Heart left ventricle (tissue), 16 donors: ENCODE measurements around the gene ATP13A1. TPM values are rescaled to one million over a fixed set of nuclear protein-coding genes. Genes with fewer than 3 reads are reported as not detected.

Experiments used
- ATAC-seq, 4 donors: fragments of 200-7000 bp; cut with Tn5 transposase; one replicate each; pipeline ENCODE4 v1.9.1; 2020 to 2022; ENCODE audit warnings: moderate library complexity in 4 of 4, mild to moderate bottlenecking in 3 of 4, moderate number of reproducible peaks in 1 of 4
- DNase-seq, 5 donors: peaks; one replicate each; pipeline ENCODE4 v3.0.0-alpha.2; 2020
- H3K27ac ChIP-seq, 12 donors: fragments of 200-600 bp; sonication (generic) in 4 of 12; one replicate each; pipeline versions ENCODE4 v1.5.0 to v1.8.0; 2016 to 2022; ENCODE audit warnings: mild to moderate bottlenecking in 2 of 12
- H3K27me3 ChIP-seq, 9 donors: fragments of 200-600 bp; sonication (generic) in 2 of 9; one replicate each; pipeline versions ENCODE4 v1.5.1 to v1.8.0; 2016 to 2022; ENCODE audit warnings: mild to moderate bottlenecking in 3 of 9
- H3K36me3 ChIP-seq, 9 donors: fragments of 200-600 bp; sonication (generic) in 2 of 9; one replicate each; pipeline versions ENCODE4 v1.5.0 to v1.8.0; 2018 to 2022; ENCODE audit warnings: mild to moderate bottlenecking in 2 of 9
- H3K4me1 ChIP-seq, 12 donors: fragments of 200-600 bp; sonication (generic) in 4 of 12; one replicate each; pipeline versions ENCODE4 v1.5.0 to v1.8.0; 2016 to 2022; ENCODE audit warnings: mild to moderate bottlenecking in 3 of 12
- H3K4me3 ChIP-seq, 12 donors: fragments of 200-600 bp; sonication (generic) in 4 of 12; one replicate each; pipeline versions ENCODE4 v1.5.0 to v1.8.0; 2017 to 2022; ENCODE audit warnings: mild to moderate bottlenecking in 9 of 12, moderate library complexity in 4 of 12
- H3K9me3 ChIP-seq, 12 donors: fragments of 200-600 bp; sonication (generic) in 4 of 12; one replicate each; pipeline versions ENCODE4 v1.5.0 to v1.8.0; 2016 to 2022; ENCODE audit warnings: mild to moderate bottlenecking in 1 of 12
- POLR2A ChIP-seq, 2 donors: fragments of 450-650 bp; IDR thresholded peaks; one replicate each; pipeline ENCODE4 v1.6.1; 2017; ENCODE audit warnings: antibody characterized with exemption in 2 of 2, mild to moderate bottlenecking in 2 of 2, moderate library complexity in 2 of 2
- WGBS, 4 donors: extraction: QIAGEN DNeasy Blood & Tissue Kit in 2 of 4; methylation state at CpG; one replicate each; pipeline versions ENCODE4 v1.1.5 to v1.1.7; 2013 to 2018; 5-methylcytosine and 5-hydroxymethylcytosine counted together
- intact Hi-C, 10 donors: fragments of 100-400 bp; cut with DNase I; formaldehyde crosslinking; loops; one replicate each; pipeline versions ENCODE4 v1.11.1 to v1.14.2; 2022
- polyA plus RNA-seq, 2 donors: library from polyadenylated mRNA; stranded (reverse); fragments of 200-250 nt; gene quantifications; one replicate each; pipeline ENCODE4 v1.2.3, GENCODE V29; 2013
- total RNA-seq, 9 donors: library from RNA; depleted of rRNA in 2 of 9; stranded (reverse); fragments of >200 nt in 2 of 9; fragmentation: NEBNext Ultra II Directional in 3 of 9; extraction: Animal tissue kit (Norgen Biotek cat#: 25700) in 3 of 9; gene quantifications; one replicate each; pipeline versions ENCODE4 v1.1.0 to v1.2.4, GENCODE V29; 2016 to 2023
- TF ChIP-seq, protein P1 (sequence below), 12 donors: fragments of 200-600 bp; sonication (generic) in 4 of 12; IDR thresholded peaks; one replicate each; pipeline versions ENCODE4 v1.5.0 to v1.8.0; 2018 to 2022; ENCODE audit warnings: antibody characterized with exemption in 12 of 12, mild to moderate bottlenecking in 5 of 12
- donor health status: ischemic (EF 13 %, LVEDD 7.1; RV severe dilation, severe dysfunction).
- donor health status: healthy with polysubstance abuse.
- donor health status: DM: no; HTN: yes; CAD: no.
- donor health status: DM: no; HTN: no; CAD: no.
- donor health status: ischemic (EF 25% LVEDD 6.9; RV normal size, moderate dysfunction).
- donor health status: ischemic (EF 25% LVEDD 5.7; RV mildly dilated, moderate dysfunction).
- donor health status: healthy.
- donor health status: DM: yes; HTN: yes; CAD: no.
- donor health status: ischemic (EF 35%, LVEDD 5.7; RV mildly dilated, moderate dysfunction).
- donor health status: nonischemic (EF 11% LVEDD 7.7; RV severe dilation, severe dysfunction).
- donor health status: DM: yes; HTN: yes; CAD: no.
- donor health status: PGD.
- donor health status: ischemic (EF 29% LVEDD 5.4; RV normal size, mild dysfunction).
- donor health status: nonischemic (EF 23%, LVEDD 6.1; RV moderate dilation, normal function).

The ATP13A1 gene
- total and polyA plus RNA-seq, 11 donors = 15.7 to 65.8 (median 22.0) TPM

DNA sequence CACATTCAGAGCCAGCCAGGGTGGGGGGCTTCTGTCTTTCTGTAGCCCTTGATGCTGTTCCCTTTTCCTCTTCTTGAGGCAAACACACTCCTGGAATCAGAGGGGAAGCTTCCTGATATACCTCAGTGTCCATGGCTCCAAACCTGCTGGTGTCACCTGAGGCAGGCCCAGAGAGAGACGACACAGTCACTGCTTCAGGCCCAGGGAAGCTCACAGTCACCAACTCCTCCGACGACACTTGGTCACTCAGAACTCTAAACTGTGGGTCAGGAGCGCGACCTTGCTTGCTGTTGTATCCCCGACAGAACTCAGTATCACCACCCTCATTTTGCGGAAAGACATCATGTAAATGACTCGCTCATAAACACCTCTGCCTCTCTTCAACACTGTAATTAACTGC, 1.1 kb downstream of the ATP13A1 start:
- peak overlapping the region in 2 of 12 donors; percentile 93 to 95 for H3K27ac ChIP-seq
- H3K4me1 ChIP-seq = peaks cover 0 to 28% (median 18%) of the 10 kb centered on the region in 12 donors
- 77 to 86% (median 80%) methylated on average over 8 of the region's 8 CpGs for WGBS, 4 donors
- H3K9me3 ChIP-seq = no peaks in the 10 kb centered on the region
- TF ChIP-seq, protein P1, sequence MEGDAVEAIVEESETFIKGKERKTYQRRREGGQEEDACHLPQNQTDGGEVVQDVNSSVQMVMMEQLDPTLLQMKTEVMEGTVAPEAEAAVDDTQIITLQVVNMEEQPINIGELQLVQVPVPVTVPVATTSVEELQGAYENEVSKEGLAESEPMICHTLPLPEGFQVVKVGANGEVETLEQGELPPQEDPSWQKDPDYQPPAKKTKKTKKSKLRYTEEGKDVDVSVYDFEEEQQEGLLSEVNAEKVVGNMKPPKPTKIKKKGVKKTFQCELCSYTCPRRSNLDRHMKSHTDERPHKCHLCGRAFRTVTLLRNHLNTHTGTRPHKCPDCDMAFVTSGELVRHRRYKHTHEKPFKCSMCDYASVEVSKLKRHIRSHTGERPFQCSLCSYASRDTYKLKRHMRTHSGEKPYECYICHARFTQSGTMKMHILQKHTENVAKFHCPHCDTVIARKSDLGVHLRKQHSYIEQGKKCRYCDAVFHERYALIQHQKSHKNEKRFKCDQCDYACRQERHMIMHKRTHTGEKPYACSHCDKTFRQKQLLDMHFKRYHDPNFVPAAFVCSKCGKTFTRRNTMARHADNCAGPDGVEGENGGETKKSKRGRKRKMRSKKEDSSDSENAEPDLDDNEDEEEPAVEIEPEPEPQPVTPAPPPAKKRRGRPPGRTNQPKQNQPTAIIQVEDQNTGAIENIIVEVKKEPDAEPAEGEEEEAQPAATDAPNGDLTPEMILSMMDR (IDR thresholded peaks at IDR 0.05) = no peak
- TF ChIP-seq POLR2A (IDR thresholded peaks at IDR 0.05) = no peak
- no peak for DNase-seq
- H3K36me3 ChIP-seq = peaks cover 0 to 32% (median 24%) of the 10 kb centered on the region in 9 donors
- H3K27me3 ChIP-seq = no peaks in the 10 kb centered on the region
- no peak for ATAC-seq
- peak overlapping the region in 9 of 12 donors; percentile 78 to 100 (median 96) for H3K4me3 ChIP-seq
- intact Hi-C loops = loop anchor here in 4 of 10 donors (5.0 to 10.0 kb wide), 4 partner anchors 112 to 375 kb away; partner anchors contain the start of gene ZNF682 (in 1 of the 4)

DNA sequence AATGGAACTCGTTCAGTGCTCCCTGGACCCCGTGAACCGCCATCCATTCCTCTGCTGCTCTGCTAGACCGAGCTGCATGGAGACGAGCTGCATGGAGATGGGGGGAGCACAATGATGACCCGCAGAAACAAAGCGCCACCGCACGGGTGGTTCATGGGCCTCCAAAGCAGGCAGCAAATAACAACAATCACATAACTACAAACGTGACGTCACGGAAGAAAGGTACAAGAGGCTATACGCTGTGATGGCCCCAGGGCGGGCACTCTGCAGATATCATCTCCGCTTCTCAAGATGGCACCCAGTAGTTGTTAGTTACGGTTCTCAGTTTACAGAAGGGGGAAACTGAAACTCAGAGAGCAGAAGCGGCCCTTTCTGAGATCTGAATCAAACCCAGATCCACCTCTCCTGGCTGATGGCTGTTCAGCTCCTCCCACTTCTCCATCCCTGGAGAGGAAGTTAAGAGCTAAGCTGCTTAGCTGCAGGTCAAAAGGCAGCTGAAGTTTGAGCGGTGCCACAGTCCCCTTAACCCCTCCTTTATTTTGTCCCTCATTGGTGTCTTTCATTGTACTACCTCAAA, 1.7 kb downstream of the ATP13A1 start:
- WGBS, 4 donors = 73 to 82% (median 78%) methylated on average over 18 of the region's 18 CpGs
- H3K4me3 ChIP-seq = peak overlapping the region in 4 of 12 donors; percentile 96 to 100 (median 98)
- peaks cover under 1 to 38% (median 30%) of the 10 kb centered on the region in 9 donors for H3K36me3 ChIP-seq
- DNase-seq = no peak
- no peaks in the 10 kb centered on the region for H3K9me3 ChIP-seq
- peak overlapping the region in 1 of 12 donors; percentile 93 for H3K27ac ChIP-seq
- no peaks in the 10 kb centered on the region for H3K27me3 ChIP-seq
- intact Hi-C loops = loop anchor here in 4 of 10 donors (5.0 to 10.0 kb wide), 4 partner anchors 113 to 376 kb away; partner anchors contain the start of gene ZNF682 (in 1 of the 4)
- peaks cover 0 to 27% (median 18%) of the 10 kb centered on the region in 12 donors for H3K4me1 ChIP-seq
- TF ChIP-seq POLR2A (IDR thresholded peaks at IDR 0.05) = no peak
- TF ChIP-seq, protein P1 (IDR thresholded peaks at IDR 0.05) = no peak
- ATAC-seq = no peak

DNA sequence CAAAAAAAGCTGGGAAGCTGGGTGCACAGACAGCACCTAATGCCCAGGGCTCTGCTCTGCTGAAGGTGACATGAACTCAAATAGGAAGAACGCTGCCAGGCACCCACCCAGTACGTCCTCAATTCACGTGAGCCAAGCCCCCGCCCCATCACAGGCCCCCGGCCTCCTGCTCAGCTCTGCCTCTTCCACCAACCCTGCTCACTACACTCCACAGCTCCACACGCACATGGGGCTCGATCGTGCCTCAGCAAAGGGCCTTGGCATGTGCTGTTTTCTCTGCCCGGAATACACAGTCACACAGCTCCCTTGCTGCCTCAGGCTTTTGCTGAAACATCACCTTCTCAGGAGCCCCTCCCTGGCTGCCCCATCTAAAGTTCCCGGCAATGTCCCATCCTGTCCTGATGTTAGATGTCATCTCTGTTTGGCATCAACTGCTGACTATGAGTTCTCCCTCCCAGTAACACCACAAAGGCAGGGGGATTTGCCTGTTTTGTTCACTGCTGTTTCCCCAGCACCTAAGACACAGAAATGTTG, 2.3 kb downstream of the ATP13A1 start:
- Histone ChIP-seq H3K9me3 (no peaks in the 10 kb centered on the region), H3K4me1 (peaks cover 0 to 27% (median 18%) of the 10 kb centered on the region in 12 donors), H3K36me3 (peaks cover 2 to 44% (median 36%) of the 10 kb centered on the region in 9 donors), H3K27me3 (no peaks in the 10 kb centered on the region), H3K27ac (peak overlapping the region in 1 of 12 donors; percentile 93), H3K4me3 (peak overlapping the region in 1 of 12 donors; percentile 99)
- intact Hi-C loops = loop anchor here in 4 of 10 donors (5.0 to 10.0 kb wide), 4 partner anchors 114 to 376 kb away; partner anchors contain the start of gene ZNF682 (in 1 of the 4)
- TF ChIP-seq POLR2A (IDR thresholded peaks at IDR 0.05) = no peak
- TF ChIP-seq, protein P1 (IDR thresholded peaks at IDR 0.05) = no peak
- ATAC-seq (no peak), DNase-seq (no peak)
- whole genome bisulfite sequencing, 4 donors = 79 to 86% (median 85%) methylated on average over 10 of the region's 10 CpGs

DNA sequence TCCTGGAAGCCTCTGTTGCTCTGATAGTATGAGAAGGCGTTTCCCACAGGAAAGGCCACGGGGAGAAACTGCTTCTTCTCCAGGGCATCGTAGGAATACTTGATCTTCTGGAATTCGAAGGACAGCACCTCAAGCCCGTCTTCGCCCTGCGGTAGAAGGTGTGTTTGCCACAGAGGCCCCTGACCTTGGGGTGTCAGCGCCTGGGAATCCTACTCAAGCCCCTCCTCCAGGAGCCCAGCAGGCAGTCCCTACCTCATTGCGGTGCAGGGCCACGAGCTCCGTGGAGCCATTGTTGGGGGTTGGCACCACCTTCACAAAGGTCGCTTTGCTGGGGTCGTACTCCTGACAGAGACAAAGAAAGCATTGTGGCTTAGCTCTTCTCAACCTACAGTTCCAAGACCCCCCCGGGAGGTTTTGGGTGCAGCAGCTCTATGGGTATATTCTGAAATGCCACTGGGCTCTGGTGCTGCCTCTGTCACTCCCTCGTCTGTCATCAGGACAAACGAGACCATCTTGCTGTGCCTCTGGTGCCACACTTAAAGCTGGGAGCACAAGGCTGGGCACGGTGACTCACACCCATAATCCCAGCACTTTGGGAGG, 3.7 kb downstream of the ATP13A1 start:
- TF ChIP-seq, protein P1 (IDR thresholded peaks at IDR 0.05) = no peak
- TF ChIP-seq POLR2A (IDR thresholded peaks at IDR 0.05) = no peak
- DNase-seq = no peak
- peaks cover 0 to 27% (median 18%) of the 10 kb centered on the region in 12 donors for H3K4me1 ChIP-seq
- H3K36me3 ChIP-seq = peaks cover 6 to 58% (median 50%) of the 10 kb centered on the region in 9 donors
- H3K9me3 ChIP-seq = no peaks in the 10 kb centered on the region
- no peak for ATAC-seq
- H3K27ac ChIP-seq = no peak overlapping the region
- WGBS, 4 donors = 85 to 91% (median 88%) methylated on average over 9 to 17 of the region's 17 CpGs
- intact Hi-C loops = loop anchor here in 4 of 10 donors (5.0 to 10.0 kb wide), 4 partner anchors 115 to 378 kb away; partner anchors contain the start of gene ZNF682 (in 1 of the 4)
- no peaks in the 10 kb centered on the region for H3K27me3 ChIP-seq
- no peak overlapping the region for H3K4me3 ChIP-seq
